ENCODE data around the gene DYNLRB2.

Gene DYNLRB2

DNA sequence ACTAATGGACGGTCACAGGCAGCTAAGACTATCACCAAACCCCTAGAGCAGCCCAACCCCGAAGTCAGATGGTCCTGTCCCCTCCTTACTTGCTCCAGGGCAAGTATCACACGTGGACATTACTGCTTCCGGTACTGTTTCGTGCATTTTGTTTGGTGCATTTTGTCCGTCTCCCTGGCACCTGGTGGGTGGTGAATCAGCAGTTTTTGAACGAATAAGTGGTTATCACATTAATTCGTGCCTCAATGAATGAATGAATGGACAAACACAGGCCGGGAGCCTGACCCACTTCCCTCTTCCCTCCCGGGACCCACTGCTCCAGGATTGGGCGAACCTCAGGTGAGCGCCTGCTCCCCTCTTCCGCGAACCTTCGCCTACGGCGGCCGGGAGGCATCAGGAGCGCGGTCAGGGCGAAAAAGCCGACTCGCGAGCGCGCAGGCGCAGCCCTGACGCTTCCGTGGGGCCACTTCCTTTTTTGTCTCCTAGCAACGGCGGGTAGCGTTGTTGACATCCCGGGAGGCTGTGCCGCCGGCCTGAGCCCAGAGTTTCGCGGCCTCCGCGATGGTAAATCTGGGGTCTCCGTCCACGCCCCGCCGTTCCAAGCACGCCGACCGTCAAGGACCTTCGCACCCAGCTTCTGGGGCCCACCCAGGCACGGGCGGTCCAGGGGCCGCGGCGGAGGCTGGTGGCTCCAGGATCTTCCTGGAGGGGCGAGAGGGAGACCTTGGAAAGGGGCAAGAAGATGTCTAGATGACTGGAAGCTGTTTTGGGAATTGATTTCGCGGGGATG is at the start of gene DYNLRB2:
Gene DYNLRB2 (plus strand): TSS at position 478 of the 790 bp plus-strand sequence. CDS start 84 bp downstream, at position 562.
- Histone ChIP-seq H3K9ac (ENCODE audit: low read length) (peak within 1 kb of the TSS; percentile 25), H3K27ac (ENCODE audit: low read depth, low read length) (peak within 1 kb of the TSS; percentile 35), H3K9me3 (ENCODE audit: low read length) (no peaks in the 10 kb centered on the region), H3K4me1 (ENCODE audit: insufficient read depth, low read length) (peaks cover 7% of the 10 kb centered on the region), H3K36me3 (ENCODE audit: insufficient read depth, low read length) (no peaks in the 10 kb centered on the region), H3K4me3 (ENCODE audit: low read depth in 1 of 2, low read length in 2 of 2) (peak within 1 kb of the TSS; percentile 18 to 97), H3K27me3 (ENCODE audit: control insufficient read depth in 1 of 2, insufficient read depth in 2 of 2, low read length in 2 of 2) (no peaks in the 10 kb centered on the region)

DNA sequence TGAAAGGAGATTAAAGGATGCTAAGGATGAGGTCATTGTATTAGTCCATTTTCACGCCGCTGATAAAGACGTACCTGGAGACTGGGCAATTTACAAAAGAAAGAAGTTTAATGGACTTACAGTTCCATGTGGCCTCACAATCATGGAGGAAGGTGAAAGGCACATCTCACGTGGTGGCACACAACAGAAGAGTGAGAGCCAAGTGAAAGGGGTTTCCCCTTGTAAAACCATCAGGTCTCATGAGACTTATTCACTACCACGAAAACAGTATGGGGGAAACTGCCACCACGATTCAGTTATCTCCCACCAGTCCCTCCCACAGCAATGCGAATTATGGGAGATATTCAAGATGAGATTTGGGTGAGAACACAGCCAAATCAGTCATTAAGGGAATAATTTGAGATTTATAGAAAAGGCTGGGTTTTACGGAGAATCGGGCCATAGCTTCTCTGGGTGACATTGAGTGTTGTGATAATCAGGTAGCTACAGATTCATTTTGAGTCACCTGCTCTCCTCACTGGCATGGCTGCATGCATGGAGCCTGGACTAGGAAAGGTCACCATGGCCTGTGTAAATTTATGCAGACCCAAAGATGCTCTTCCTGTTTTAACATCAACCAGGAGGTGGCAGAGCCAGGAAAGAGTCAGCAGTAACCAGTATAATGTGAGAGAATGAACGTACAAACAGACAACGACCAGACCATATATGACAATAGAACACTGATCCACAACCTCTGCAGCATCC is 40.5 kb upstream of the DYNLRB2 start:
- Histone ChIP-seq H3K4me3 (ENCODE audit: low read depth in 1 of 2, low read length in 2 of 2) (no peak overlapping the region), H3K9me3 (ENCODE audit: low read length) (no peaks in the 10 kb centered on the region), H3K27ac (ENCODE audit: low read depth, low read length) (no peak overlapping the region), H3K9ac (ENCODE audit: low read length) (no peak overlapping the region), H3K4me1 (ENCODE audit: insufficient read depth, low read length) (no peaks in the 10 kb centered on the region), H3K27me3 (ENCODE audit: control insufficient read depth in 1 of 2, insufficient read depth in 2 of 2, low read length in 2 of 2) (no peaks in the 10 kb centered on the region), H3K36me3 (ENCODE audit: insufficient read depth, low read length) (no peaks in the 10 kb centered on the region)

DNA sequence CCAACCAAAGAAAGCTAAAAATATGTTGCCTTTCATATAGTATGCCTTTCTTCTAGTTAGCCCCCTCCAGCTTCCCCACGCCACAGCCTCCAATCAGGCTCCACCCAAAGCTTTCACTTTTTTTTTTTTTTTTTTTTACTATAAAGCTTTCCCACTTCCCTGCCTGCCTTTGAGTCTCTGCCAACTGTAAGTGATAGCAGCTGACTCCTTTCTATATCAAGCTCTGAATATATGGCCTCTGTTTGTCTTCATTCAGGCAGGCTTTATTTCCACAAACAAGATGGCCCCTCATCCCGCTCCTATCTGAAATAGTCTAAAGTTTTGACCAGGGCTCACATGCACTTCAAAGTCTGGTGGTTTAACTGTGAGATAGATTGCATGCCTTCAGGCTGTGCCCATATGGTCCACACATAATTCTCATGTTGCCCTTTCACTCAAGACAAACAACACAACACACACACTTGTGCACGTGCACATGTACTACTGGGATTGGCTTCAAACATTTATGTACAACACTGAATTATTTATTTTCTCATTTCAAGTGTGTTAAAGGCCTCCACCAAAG is 39.8 kb upstream of the DYNLRB2 start:
- no peaks in the 10 kb centered on the region for H3K9me3 ChIP-seq (ENCODE audit: low read length)
- H3K9ac ChIP-seq (ENCODE audit: low read length), result no peak overlapping the region
- H3K36me3 ChIP-seq (ENCODE audit: insufficient read depth, low read length), result no peaks in the 10 kb centered on the region
- no peak overlapping the region for H3K27ac ChIP-seq (ENCODE audit: low read depth, low read length)
- no peaks in the 10 kb centered on the region for H3K4me1 ChIP-seq (ENCODE audit: insufficient read depth, low read length)
- H3K27me3 ChIP-seq (ENCODE audit: control insufficient read depth in 1 of 2, insufficient read depth in 2 of 2, low read length in 2 of 2), result no peaks in the 10 kb centered on the region
- H3K4me3 ChIP-seq (ENCODE audit: low read depth in 1 of 2, low read length in 2 of 2), result no peak overlapping the region

DNA sequence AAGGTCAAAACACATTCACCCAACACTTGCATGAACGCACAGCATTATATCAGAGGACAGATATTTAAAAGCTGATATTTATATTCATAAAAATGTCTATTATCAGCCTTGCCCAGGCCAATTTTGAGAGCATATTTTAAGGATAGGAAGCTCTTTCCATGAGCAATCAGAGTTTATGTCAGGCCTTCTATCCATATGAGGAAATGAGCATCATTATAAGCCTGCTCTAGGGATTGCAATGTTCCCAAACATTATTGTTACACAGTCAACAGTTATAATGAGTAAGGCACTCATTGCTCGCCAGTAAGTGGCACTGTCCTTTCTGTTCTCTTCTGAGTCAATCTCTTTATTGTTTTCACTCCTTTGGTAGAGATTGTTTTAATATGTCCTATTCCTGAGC is 37.7 kb upstream of the DYNLRB2 start:
- H3K4me1 ChIP-seq (ENCODE audit: insufficient read depth, low read length), result no peaks in the 10 kb centered on the region
- H3K9ac ChIP-seq (ENCODE audit: low read length), result no peak overlapping the region
- no peaks in the 10 kb centered on the region for H3K36me3 ChIP-seq (ENCODE audit: insufficient read depth, low read length)
- no peak overlapping the region for H3K4me3 ChIP-seq (ENCODE audit: low read depth in 1 of 2, low read length in 2 of 2)
- H3K9me3 ChIP-seq (ENCODE audit: low read length), result no peaks in the 10 kb centered on the region
- H3K27me3 ChIP-seq (ENCODE audit: control insufficient read depth in 1 of 2, insufficient read depth in 2 of 2, low read length in 2 of 2), result no peaks in the 10 kb centered on the region
- no peak overlapping the region for H3K27ac ChIP-seq (ENCODE audit: low read depth, low read length)

DNA sequence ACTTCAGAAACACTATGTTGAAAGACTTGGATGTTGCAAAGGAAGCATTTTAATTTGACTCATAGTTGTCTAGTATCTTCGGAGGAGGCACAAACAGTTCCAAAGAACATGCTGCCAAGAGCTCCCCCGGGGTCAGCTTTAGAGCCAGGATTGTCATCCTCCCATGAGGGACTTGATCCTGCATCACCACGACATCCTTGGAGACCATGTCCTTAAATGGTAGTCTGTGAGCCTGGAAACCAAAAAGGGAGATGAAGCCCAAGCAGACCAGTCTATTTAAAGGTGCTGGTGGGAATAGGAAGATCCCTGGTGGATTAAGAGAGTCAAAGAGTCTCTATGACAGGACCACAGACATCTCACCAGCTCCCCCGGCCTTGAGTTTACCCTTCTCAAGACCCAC is 33.3 kb upstream of the DYNLRB2 start:
- Histone ChIP-seq H3K4me3 (ENCODE audit: low read depth in 1 of 2, low read length in 2 of 2) (no peak overlapping the region), H3K9ac (ENCODE audit: low read length) (no peak overlapping the region), H3K9me3 (ENCODE audit: low read length) (no peaks in the 10 kb centered on the region), H3K4me1 (ENCODE audit: insufficient read depth, low read length) (no peaks in the 10 kb centered on the region), H3K36me3 (ENCODE audit: insufficient read depth, low read length) (no peaks in the 10 kb centered on the region), H3K27me3 (ENCODE audit: control insufficient read depth in 1 of 2, insufficient read depth in 2 of 2, low read length in 2 of 2) (peaks cover 0 to 3% of the 10 kb centered on the region in 2 donors), H3K27ac (ENCODE audit: low read depth, low read length) (no peak overlapping the region)

DNA sequence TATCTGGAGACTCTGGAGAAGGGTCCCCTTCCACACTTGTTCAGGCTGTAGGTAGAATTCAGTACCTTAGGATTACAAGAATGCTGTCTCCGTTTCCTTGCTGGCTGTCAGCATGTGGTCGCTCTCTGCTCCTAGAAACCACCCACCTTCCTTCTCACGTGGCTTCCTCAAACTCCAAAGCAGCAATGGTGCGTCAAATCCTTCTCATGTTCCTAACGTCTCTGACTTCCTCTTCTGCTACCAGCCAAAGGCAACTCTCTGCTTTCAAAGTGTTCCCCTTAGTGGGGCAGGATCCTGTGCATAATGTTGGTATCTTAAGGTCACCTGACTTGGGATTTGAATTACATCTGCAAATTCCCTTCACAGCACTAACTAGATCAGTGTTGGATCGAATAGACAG is 30.9 kb upstream of the DYNLRB2 start:
- Histone ChIP-seq H3K36me3 (ENCODE audit: insufficient read depth, low read length) (no peaks in the 10 kb centered on the region), H3K9me3 (ENCODE audit: low read length) (no peaks in the 10 kb centered on the region), H3K9ac (ENCODE audit: low read length) (no peak overlapping the region), H3K4me1 (ENCODE audit: insufficient read depth, low read length) (no peaks in the 10 kb centered on the region), H3K4me3 (ENCODE audit: low read depth in 1 of 2, low read length in 2 of 2) (no peak overlapping the region), H3K27me3 (ENCODE audit: control insufficient read depth in 1 of 2, insufficient read depth in 2 of 2, low read length in 2 of 2) (peaks cover 0 to 3% of the 10 kb centered on the region in 2 donors), H3K27ac (ENCODE audit: low read depth, low read length) (no peak overlapping the region)

DNA sequence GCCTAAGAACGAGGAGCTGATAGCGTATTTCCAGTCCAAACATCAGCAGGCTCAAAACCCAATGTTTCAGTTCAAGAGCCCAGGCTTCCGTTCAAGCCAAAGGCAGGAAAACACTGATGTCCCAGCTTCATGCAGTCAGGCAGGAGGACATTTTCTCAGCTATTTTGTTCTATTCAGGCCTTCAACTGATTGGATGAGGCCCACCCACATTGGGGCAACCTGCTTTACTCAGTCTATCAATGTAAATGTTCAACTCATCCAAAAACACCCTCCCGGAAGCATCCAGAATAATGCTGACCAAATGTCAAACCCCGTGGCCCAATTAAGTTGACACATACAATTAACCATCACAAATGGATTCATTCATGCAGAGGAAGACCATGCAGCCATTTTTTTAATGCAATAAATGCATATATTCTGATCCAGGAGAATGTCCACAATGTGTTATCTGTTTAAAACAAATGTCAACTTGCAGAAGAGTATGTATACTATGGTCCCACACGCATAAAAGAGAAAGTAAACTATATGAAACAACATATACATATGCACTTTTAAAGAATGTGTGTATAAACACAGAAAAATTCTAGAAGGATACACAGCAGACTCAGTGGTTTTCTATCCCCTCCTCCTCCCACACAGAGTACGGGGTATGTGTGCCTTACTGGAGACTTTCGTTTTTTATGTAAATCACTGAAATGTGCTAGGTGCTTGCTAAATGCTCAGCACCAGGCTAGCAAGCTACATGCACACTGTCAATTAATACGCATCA is 28.8 kb upstream of the DYNLRB2 start:
- H3K4me3 ChIP-seq (ENCODE audit: low read depth in 1 of 2, low read length in 2 of 2), result no peak overlapping the region
- H3K9ac ChIP-seq (ENCODE audit: low read length), result no peak overlapping the region
- no peaks in the 10 kb centered on the region for H3K9me3 ChIP-seq (ENCODE audit: low read length)
- no peaks in the 10 kb centered on the region for H3K36me3 ChIP-seq (ENCODE audit: insufficient read depth, low read length)
- no peak overlapping the region for H3K27ac ChIP-seq (ENCODE audit: low read depth, low read length)
- H3K4me1 ChIP-seq (ENCODE audit: insufficient read depth, low read length), result no peaks in the 10 kb centered on the region
- H3K27me3 ChIP-seq (ENCODE audit: control insufficient read depth in 1 of 2, insufficient read depth in 2 of 2, low read length in 2 of 2), result peaks cover 0 to 3% of the 10 kb centered on the region in 2 donors

DNA sequence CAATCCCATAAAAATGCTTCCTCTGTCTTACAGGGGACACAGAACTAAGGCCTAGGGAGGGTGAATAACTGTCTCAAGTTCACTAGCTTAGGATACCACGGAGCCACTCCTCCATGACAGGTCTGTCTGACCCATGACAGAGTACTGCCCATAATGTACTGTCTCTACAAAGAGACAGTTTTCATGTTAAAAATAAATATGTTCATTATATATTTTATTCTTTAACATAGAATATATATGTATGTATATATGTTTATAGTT is 28.3 kb upstream of the DYNLRB2 start:
- H3K27me3 ChIP-seq (ENCODE audit: control insufficient read depth in 1 of 2, insufficient read depth in 2 of 2, low read length in 2 of 2), result peaks cover 0 to 3% of the 10 kb centered on the region in 2 donors
- no peaks in the 10 kb centered on the region for H3K4me1 ChIP-seq (ENCODE audit: insufficient read depth, low read length)
- no peak overlapping the region for H3K27ac ChIP-seq (ENCODE audit: low read depth, low read length)
- no peak overlapping the region for H3K4me3 ChIP-seq (ENCODE audit: low read depth in 1 of 2, low read length in 2 of 2)
- H3K9ac ChIP-seq (ENCODE audit: low read length), result no peak overlapping the region
- H3K36me3 ChIP-seq (ENCODE audit: insufficient read depth, low read length), result no peaks in the 10 kb centered on the region
- H3K9me3 ChIP-seq (ENCODE audit: low read length), result no peaks in the 10 kb centered on the region

DNA sequence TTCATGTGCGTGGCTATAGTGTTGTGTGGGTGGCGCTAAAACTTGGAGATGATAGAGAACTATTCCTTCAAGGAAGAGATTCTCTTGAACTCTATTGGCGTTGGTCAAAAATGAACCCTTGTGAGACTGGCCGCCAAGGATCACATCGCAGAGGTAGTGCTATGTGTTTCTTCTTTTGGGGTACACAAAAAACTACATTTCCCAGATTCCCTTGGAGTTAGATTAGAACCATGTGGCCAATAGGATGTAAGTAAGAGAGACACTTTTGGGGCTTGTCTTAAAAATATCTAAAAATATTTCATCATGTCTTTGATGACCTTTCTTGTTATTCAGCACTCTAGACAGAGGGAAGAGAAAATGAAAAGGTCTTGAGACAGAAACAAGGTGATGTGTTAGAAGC is 25.4 kb upstream of the DYNLRB2 start:
- H3K9me3 ChIP-seq (ENCODE audit: low read length), result no peaks in the 10 kb centered on the region
- H3K4me3 ChIP-seq (ENCODE audit: low read depth in 1 of 2, low read length in 2 of 2), result no peak overlapping the region
- no peaks in the 10 kb centered on the region for H3K4me1 ChIP-seq (ENCODE audit: insufficient read depth, low read length)
- no peak overlapping the region for H3K27ac ChIP-seq (ENCODE audit: low read depth, low read length)
- H3K9ac ChIP-seq (ENCODE audit: low read length), result no peak overlapping the region
- H3K36me3 ChIP-seq (ENCODE audit: insufficient read depth, low read length), result no peaks in the 10 kb centered on the region
- H3K27me3 ChIP-seq (ENCODE audit: control insufficient read depth in 1 of 2, insufficient read depth in 2 of 2, low read length in 2 of 2), result peaks cover 0 to 3% of the 10 kb centered on the region in 2 donors

DNA sequence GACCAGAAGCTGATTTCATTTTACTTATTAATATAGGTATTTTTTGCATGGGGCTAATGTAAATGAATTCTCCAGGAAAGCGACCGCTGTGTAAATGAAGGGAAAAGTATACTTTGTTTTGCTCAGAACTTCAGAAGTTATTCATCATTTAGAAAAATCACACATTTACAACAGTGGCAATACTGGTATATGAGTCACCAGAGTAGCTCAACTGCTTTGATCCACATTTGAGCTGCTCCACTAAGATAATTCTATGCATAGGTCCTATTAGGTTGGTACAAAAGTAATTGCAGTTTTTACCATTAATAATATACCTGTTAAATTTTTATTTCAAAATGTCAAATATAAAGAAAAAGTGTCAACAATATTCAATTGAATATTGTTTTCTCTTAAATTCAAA is 22.9 kb upstream of the DYNLRB2 start:
- H3K36me3 ChIP-seq (ENCODE audit: insufficient read depth, low read length), result no peaks in the 10 kb centered on the region
- H3K9ac ChIP-seq (ENCODE audit: low read length), result no peak overlapping the region
- H3K9me3 ChIP-seq (ENCODE audit: low read length), result no peaks in the 10 kb centered on the region
- H3K27ac ChIP-seq (ENCODE audit: low read depth, low read length), result no peak overlapping the region
- no peaks in the 10 kb centered on the region for H3K27me3 ChIP-seq (ENCODE audit: control insufficient read depth in 1 of 2, insufficient read depth in 2 of 2, low read length in 2 of 2)
- no peaks in the 10 kb centered on the region for H3K4me1 ChIP-seq (ENCODE audit: insufficient read depth, low read length)
- H3K4me3 ChIP-seq (ENCODE audit: low read depth in 1 of 2, low read length in 2 of 2), result no peak overlapping the region

DNA sequence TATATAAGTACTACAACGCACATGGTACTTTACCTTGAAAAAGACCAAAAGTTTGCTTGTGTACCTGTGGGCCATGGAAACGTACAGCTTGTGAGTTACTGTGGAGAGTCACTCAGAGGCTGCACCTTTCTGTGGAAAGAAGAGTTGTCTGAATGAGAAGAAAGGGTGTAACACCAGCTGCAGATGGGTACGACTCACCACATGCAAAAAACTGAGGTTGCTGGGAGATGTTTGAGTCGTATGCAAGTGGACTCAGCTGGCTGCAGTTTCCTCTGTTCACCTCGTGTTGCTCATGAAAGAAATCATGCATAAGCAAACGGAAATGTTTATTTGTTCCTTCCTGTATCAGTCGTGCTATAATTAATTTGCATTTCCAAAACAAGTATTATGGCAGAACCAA is 22.4 kb upstream of the DYNLRB2 start:
- no peaks in the 10 kb centered on the region for H3K9me3 ChIP-seq (ENCODE audit: low read length)
- no peaks in the 10 kb centered on the region for H3K36me3 ChIP-seq (ENCODE audit: insufficient read depth, low read length)
- no peaks in the 10 kb centered on the region for H3K4me1 ChIP-seq (ENCODE audit: insufficient read depth, low read length)
- H3K9ac ChIP-seq (ENCODE audit: low read length), result no peak overlapping the region
- H3K4me3 ChIP-seq (ENCODE audit: low read depth in 1 of 2, low read length in 2 of 2), result no peak overlapping the region
- H3K27ac ChIP-seq (ENCODE audit: low read depth, low read length), result no peak overlapping the region
- no peaks in the 10 kb centered on the region for H3K27me3 ChIP-seq (ENCODE audit: control insufficient read depth in 1 of 2, insufficient read depth in 2 of 2, low read length in 2 of 2)
